GM19467 (cell line): ENCODE measurements around the gene N4BP2.

Source experiments
- ATAC-seq: cut with Tn5 transposase; IDR thresholded peaks from one replicate; pipeline ENCODE4 v1.9.1; 2021; ENCODE audit warnings: mild to moderate bottlenecking, moderate library complexity; ENCODE audit not compliant: unreplicated experiment

The N4BP2 gene

GRCh38 chr4:40149960-40150385, 93.3 kb downstream of the N4BP2 start:
- ATAC-seq, result peak; percentile 70

DNA sequence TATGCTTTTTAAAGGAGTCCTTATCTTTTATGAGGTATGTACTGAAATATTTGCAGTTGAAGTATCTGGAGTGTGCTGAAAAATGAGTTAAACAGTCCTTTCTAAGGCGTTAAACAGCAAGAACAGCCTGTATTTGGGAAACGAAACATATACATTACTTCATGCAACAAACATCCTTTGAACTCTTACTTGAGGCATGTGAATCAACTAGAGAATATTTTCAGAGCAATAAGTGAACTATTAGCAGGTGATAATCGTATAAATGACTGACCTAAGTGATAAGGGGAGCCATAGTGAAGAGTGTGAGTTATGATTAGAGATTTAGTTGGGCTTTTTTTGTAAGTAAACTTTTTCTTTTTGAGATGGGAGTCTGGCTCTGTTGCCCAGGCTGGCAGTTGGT, 94.3 kb downstream of the N4BP2 start:
- no peak for ATAC-seq

DNA sequence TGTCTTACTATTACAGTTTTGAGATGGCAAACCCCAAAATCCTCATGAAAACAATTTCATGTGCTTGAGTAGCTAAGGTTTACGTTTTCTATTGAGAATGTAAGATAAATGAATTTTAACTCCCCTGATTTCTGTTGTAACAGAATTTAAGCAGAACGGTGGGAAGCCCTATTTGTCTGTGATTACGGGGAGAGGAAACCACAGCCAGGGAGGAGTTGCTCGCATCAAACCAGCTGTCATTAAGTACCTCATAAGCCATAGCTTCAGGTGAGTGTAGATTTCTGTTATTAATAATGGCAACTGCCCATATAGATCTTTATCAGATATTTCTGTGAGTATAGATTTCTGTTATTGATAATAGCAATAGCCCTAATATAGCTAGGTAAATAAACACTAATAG, 96.0 kb downstream of the N4BP2 start:
- ATAC-seq, result no peak

- no peak for ATAC-seq
Observed at GRCh38 chr4:40157436-40157835, 100.8 kb downstream of the N4BP2 start.

DNA sequence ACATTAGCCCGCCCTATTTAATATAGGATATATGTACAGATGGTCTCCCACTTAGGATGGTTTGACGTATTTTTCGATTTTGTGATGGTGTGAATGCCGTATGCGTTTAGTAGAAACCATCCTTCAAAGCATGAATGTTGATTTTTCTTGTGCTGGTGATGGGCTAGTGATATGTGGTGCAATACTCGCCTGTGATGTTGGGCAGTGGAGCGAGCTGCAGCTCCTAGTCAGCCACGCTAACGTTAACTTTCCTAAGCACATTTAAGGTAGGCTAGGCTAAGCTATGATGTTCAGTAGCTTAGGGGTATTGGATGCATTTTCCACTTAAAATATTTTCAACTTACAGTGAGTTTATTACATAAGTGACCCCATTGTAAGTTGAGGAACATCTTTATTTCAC, 103.6 kb downstream of the N4BP2 start:
- no peak for ATAC-seq

DNA sequence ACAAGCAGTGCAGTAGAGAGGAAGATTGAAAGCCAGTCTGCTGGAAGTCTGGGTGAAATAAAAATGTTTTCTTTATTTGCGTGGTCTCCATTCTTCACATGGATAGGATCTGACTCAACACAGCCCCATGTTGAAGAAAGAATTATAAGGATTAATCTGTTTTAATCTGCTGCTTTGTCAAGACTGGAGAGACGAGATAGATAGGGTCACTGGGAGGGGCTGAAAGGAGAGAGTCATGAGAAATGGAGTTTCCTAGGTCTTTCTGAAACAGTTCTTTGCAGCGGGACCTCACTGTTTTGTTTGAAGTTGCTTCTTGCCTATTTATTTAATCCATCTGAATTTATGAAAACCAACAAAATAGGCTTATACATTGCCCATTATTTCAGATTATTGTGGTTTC, 107.8 kb downstream of the N4BP2 start:
- ATAC-seq, result no peak

- no peak for ATAC-seq
Observed at GRCh38 chr4:40165916-40166315, 109.3 kb downstream of the N4BP2 start.

- ATAC-seq, result no peak
Observed at GRCh38 chr4:40168070-40168469, 111.4 kb downstream of the N4BP2 start.

DNA sequence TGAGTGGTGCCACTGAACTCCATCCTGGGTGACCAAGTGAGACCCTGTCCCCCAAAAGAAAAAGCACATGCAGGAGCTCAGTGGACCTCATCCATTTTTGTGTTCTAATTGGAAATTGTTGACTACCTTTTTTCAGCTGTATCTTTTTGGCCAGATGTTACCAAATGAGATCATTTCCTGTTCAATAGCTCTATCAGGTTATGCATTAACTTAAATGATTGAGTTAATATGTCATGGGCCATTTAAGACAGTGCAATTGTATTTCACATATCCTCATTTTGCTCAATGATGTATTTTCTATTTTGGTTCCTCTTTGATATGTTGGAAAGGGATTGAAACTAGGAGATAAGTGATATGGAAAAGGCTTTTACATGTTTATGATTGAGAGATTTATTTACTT, 113.9 kb downstream of the N4BP2 start:
- ATAC-seq, result no peak

GRCh38 chr4:40173470-40173875, 116.8 kb downstream of the N4BP2 start:
- peak; percentile 71 for ATAC-seq

- ATAC-seq, result no peak
Observed at GRCh38 chr4:40176602-40177001, 120.0 kb downstream of the N4BP2 start.

DNA sequence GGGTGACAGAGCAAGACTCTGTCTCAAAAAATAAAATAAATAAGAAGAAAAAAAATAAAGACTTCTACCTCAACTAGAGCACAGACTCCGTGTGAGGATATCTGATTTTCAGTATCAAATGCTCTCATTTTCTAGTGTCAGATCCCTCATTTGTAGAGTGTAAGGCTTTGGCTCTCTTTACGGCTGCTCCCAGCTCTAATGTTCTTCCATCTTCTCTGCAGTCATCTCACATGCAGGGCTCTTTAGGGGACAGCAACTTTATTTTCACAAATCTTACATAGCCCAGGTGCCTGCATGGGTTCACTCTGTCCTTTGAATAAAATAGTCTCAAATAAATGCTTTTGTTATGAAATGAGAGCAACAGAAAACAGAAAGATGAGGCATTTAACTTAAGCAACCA, 120.9 kb downstream of the N4BP2 start:
- ATAC-seq, result no peak

DNA sequence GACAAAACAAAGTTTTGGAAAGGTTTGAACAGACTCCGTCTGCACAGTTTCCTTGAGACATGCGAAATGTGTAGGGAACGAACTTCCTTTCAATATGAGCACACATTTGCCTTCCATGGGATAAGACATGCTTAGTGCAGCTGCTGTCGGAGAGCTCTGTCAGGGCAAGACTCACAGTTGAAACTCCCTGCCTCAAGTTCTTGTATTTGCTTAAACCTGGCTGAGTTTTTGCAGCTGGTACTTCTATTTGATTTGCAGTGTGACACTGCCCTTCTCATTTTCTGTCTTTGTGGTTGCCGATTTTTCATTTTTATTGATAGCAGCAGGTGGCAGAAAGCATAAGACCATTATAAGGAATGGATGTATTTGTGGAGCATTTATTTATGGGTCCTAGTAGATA, 122.0 kb downstream of the N4BP2 start:
- ATAC-seq, result no peak

GRCh38 chr4:40179360-40179759, 122.7 kb downstream of the N4BP2 start:
- ATAC-seq, result no peak

DNA sequence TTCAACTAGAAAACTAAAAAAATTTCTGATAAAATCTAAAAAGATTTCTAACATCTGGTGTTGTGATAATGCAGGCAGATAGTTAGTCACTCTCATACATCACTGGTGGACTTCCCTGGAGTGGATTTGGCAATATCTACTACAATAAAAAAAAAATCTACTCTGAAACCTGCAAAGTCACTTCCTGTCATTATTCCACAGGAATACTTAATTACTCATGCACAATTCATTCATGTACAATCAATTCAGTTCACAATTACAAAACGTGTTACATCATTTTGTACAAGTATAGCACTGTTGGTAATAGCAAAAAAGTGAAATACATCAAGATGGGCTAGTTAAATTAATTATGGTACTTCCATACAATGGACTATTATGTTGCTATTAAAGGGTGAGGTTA, 123.7 kb downstream of the N4BP2 start:
- ATAC-seq, result no peak

- no peak for ATAC-seq
Observed at GRCh38 chr4:40182001-40182400, 125.4 kb downstream of the N4BP2 start.

- ATAC-seq, result no peak
Observed at GRCh38 chr4:40182954-40183353, 126.3 kb downstream of the N4BP2 start.

DNA sequence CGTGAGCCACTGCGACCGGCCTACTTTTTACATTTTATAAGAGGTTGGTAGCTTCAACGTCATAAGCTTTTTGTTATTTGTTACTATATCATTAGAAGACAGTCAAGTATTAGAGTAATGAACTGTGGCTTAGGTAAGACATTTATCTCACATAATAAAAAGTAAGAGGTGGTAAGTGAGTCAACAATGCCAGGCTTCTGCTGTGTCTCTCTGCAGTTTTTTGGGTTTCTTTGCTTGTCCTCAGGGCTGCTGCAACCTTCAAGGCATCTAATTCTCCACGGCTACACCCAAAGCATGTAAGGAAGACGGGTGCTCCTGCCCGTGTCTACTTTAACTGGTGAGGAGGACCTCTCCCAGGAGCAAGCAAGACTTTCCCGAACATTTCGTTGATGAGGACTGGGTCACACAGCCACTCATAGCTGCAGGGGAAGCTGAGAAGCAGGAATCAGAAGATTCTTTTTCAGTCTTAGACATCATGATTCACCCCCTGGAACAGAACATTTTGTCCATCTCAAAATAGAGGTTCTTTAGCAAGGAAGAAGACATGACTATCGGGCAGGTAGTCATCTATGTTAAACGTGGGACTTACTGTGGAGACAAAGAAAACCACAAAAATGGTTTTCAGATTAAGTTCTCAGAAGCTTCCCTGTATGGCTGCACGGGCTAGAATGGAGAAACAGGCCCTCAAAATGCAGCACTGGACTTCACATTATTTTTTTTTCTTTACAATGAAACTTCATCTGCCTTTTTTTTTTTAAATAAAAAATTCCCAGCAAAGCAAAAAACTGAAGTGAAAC, 127.2 kb downstream of the N4BP2 start:
- no peak for ATAC-seq

- ATAC-seq, result peak; percentile 37
Observed at GRCh38 chr4:40185830-40186664, 129.4 kb downstream of the N4BP2 start.

GRCh38 chr4:40186665-40187014, 130.0 kb downstream of the N4BP2 start:
- no peak for ATAC-seq

GRCh38 chr4:40187386-40187906, 130.8 kb downstream of the N4BP2 start:
- ATAC-seq, result no peak

DNA sequence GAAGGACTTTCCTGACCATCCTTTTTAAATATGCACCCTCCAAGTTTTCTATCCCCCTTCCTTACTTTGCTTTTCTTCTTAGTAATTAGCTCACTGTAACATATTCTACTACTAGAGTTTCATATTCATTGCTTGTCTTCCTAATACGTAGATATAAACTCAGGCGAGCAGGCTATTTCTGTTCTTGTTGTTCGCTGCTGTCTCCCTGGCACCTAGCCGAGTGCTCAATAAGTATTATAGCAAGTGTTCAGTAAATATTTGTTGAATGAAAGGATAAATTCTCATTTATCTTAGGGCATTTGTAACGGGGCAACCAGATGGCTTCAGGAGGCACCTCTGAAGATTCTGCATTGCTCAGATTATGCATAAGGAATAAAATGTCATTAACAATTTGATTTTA, 133.4 kb downstream of the N4BP2 start:
- ATAC-seq, result no peak
